ENCODE results near the gene THSD8.

Gene THSD8

DNA sequence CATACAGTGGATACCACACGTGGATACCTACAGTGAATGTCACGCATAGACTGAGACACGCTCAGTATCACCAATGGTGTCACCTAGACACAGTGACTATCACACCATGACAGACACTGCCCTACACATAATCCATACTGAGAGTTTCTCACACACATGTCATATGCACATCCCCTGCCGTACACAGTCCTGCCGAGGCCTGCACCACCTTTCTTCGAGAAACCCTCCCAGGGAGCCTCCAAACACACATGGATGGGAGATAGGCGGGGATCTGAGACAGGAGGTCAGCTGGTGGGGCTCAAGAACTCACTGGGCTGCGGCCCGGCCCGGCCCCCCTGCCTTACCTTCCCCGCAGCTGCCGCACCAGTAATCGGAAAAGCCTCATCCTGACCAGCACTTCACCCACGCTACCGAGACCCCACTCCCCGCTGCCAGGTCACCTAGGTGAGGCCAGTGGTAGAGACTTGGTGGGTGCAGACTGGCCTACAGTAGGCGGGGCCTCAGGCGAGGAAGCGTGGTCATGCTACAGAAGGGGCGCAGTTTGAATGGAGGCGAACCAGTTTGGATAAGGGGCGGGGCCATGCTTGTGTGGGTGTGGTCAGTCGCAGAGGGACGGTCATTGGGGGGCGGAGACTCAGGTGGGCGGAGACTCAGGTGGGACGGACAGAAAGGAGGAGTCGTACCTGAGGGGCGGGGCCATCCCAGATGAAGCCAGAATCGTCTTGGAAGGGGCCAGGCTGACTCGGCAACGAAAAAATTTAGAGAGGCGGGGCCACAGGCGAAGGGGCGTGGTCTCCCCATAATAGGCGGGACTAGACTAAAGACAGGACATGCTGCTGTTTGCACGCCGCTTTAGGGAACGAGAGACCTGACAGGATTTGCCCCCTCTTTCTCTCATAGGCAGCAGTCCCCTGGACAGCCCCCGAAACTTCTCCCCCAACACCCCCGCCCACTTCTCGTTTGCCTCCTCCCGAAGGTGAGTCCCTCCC lies 38.5 kb downstream of the THSD8 start:
- Histone ChIP-seq H4K20me1 (ENCODE audit: insufficient read depth, low read length) (0 out of 2 replicates have a peak, but pooled peaks cover 6% of the 10 kb centered on the region), H3K27ac (ENCODE audit: low read length) (no peak overlapping the region), H3K4me3 (ENCODE audit: low read length) (no peak overlapping the region), H3K27me3 (ENCODE audit: low read depth, low read length) (peaks cover 8% of the 10 kb centered on the region; the same call in 1 of the 2 replicates), H3K36me3 (replicated peaks; ENCODE audit: low read depth, low read length) (peaks cover 10% of the 10 kb centered on the region), H3K9ac (ENCODE audit: low read length) (no peak overlapping the region), H3K9me3 (ENCODE audit: insufficient read depth, low read length) (no peaks in the 10 kb centered on the region), H3K79me2 (ENCODE audit: low read length) (peaks cover 3% of the 10 kb centered on the region; the same call in 1 of the 2 replicates), H2AFZ (ENCODE audit: low read depth, low read length) (no peak overlapping the region), H3K4me1 (ENCODE audit: low read length) (peaks cover 14% of the 10 kb centered on the region), H3K4me2 (ENCODE audit: low read length) (no peak overlapping the region)
- TF ChIP-seq CTCF (IDR thresholded peaks at IDR 0.05; ENCODE audit: low read depth, low read length), result no peak

DNA sequence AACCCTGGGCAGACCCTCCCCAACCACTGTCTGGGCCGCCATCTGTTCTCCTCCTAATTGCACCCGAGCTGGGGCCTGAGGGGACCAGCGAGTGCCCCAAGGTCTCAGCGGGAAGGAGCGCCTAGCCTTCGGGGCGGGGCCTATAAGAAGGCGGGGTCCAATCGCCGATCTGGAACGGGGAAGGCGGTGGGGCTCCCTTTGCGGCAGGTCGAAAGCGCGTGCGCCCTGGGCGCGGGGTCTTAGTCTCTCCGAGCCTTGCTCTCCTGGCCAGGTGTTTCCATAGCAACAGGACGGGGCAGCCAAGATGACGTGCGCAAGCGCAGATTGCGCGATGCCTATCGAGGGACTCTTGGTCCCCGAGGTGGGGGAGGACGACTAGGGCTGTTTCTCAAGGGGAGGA lies 39.2 kb downstream of the THSD8 start:
- Histone ChIP-seq H3K36me3 (replicated peaks; ENCODE audit: low read depth, low read length) (peaks cover 10% of the 10 kb centered on the region), H3K4me2 (ENCODE audit: low read length) (no peak overlapping the region), H2AFZ (ENCODE audit: low read depth, low read length) (no peak overlapping the region), H3K9me3 (ENCODE audit: insufficient read depth, low read length) (no peaks in the 10 kb centered on the region), H3K27ac (ENCODE audit: low read length) (no peak overlapping the region), H3K4me3 (ENCODE audit: low read length) (no peak overlapping the region), H4K20me1 (ENCODE audit: insufficient read depth, low read length) (0 out of 2 replicates have a peak, but pooled peaks cover 6% of the 10 kb centered on the region), H3K27me3 (ENCODE audit: low read depth, low read length) (peaks cover 5% of the 10 kb centered on the region; the same call in 1 of the 2 replicates), H3K79me2 (ENCODE audit: low read length) (peaks cover 3% of the 10 kb centered on the region; the same call in 1 of the 2 replicates), H3K4me1 (ENCODE audit: low read length) (peaks cover 14% of the 10 kb centered on the region), H3K9ac (ENCODE audit: low read length) (no peak overlapping the region)
- no peak for TF ChIP-seq EZH2phosphoT487 (IDR thresholded peaks at IDR 0.05; ENCODE audit: low read depth)
- no peak for TF ChIP-seq CTCF (IDR thresholded peaks at IDR 0.05; ENCODE audit: low read depth, low read length)

- TF ChIP-seq EZH2phosphoT487 (IDR thresholded peaks at IDR 0.05; ENCODE audit: low read depth) (no peak), CTCF (IDR thresholded peaks at IDR 0.05; ENCODE audit: low read depth, low read length) (no peak)
- Histone ChIP-seq H2AFZ (ENCODE audit: low read depth, low read length) (no peak overlapping the region), H3K4me1 (ENCODE audit: low read length) (peaks cover 15% of the 10 kb centered on the region), H3K79me2 (ENCODE audit: low read length) (peaks cover 3% of the 10 kb centered on the region; the same call in 1 of the 2 replicates), H4K20me1 (ENCODE audit: insufficient read depth, low read length) (0 out of 2 replicates have a peak, but pooled peaks cover 6% of the 10 kb centered on the region), H3K36me3 (replicated peaks; ENCODE audit: low read depth, low read length) (peaks cover 10% of the 10 kb centered on the region), H3K4me3 (ENCODE audit: low read length) (no peak overlapping the region), H3K27me3 (ENCODE audit: low read depth, low read length) (no peaks in the 10 kb centered on the region), H3K9me3 (ENCODE audit: insufficient read depth, low read length) (no peaks in the 10 kb centered on the region), H3K9ac (ENCODE audit: low read length) (no peak overlapping the region), H3K27ac (ENCODE audit: low read length) (no peak overlapping the region), H3K4me2 (ENCODE audit: low read length) (no peak overlapping the region)
Observed at GRCh38 chr19:12842511-12842910, 40.6 kb downstream of the THSD8 start.

DNA sequence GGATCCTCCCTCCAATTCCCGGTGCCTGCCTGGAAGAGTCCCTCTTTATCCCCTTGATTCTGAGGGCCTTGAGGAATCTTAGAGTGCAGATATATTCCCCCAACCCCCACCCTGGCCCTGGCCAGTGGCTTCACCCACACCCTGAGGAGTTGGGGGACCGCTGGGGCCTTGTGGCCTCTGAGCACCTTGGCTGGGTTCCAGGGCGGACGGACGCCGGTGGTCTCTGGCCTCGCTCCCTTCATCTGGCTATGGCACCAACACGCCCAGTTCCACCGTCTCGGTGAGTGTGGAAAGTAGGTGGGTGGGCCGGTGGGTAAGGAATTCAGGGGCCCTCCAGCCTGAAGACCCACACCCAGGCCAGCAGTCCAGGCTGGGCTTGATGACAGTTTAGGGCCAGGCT lies 41.5 kb downstream of the THSD8 start:
- H3K9ac ChIP-seq (ENCODE audit: low read length), result no peak overlapping the region

More for the DNA sequence above, 41.5 kb downstream of the THSD8 start:
- Histone ChIP-seq H3K36me3 (replicated peaks; ENCODE audit: low read depth, low read length) (peaks cover 14% of the 10 kb centered on the region), H3K4me1 (ENCODE audit: low read length) (peaks cover 14% of the 10 kb centered on the region), H3K4me3 (ENCODE audit: low read length) (no peak overlapping the region), H3K27ac (ENCODE audit: low read length) (no peak overlapping the region), H3K27me3 (ENCODE audit: low read depth, low read length) (no peaks in the 10 kb centered on the region), H3K79me2 (ENCODE audit: low read length) (peaks cover 3% of the 10 kb centered on the region; the same call in 1 of the 2 replicates), H3K9me3 (ENCODE audit: insufficient read depth, low read length) (no peaks in the 10 kb centered on the region), H2AFZ (ENCODE audit: low read depth, low read length) (no peak overlapping the region), H4K20me1 (ENCODE audit: insufficient read depth, low read length) (0 out of 2 replicates have a peak, but pooled peaks cover 6% of the 10 kb centered on the region), H3K4me2 (ENCODE audit: low read length) (no peak overlapping the region)
- TF ChIP-seq EZH2phosphoT487 (IDR thresholded peaks at IDR 0.05; ENCODE audit: low read depth) (no peak), CTCF (IDR thresholded peaks at IDR 0.05; ENCODE audit: low read depth, low read length) (no peak)

Data from OCI-LY3 (cell line).